Lower leg skin (tissue), 3 donors: Measurements from ENCODE around the gene KISS1.

Source experiments
- CTCF ChIP-seq, 3 donors: fragments of 450-650 bp; IDR thresholded peaks; one replicate each; pipeline ENCODE4 v1.5.1; 2016; ENCODE audit warnings: antibody characterized with exemption in 3 of 3, mild to moderate bottlenecking in 3 of 3, moderate library complexity in 2 of 3
- POLR2A ChIP-seq, 2 donors: fragments of 450-650 bp; IDR thresholded peaks; one replicate each; pipeline ENCODE4 v1.6.1; 2016 to 2017; ENCODE audit warnings: antibody characterized with exemption in 2 of 2, mild to moderate bottlenecking in 1 of 2, moderate library complexity in 1 of 2

- no peak for TF ChIP-seq CTCF (IDR thresholded peaks at IDR 0.05)
- TF ChIP-seq POLR2A (IDR thresholded peaks at IDR 0.05): no peak
Observed at GRCh38 chr1:204216880-204217647, 20.8 kb upstream of the KISS1 start.
